ENCODE results near the gene PARD3B.

DNA sequence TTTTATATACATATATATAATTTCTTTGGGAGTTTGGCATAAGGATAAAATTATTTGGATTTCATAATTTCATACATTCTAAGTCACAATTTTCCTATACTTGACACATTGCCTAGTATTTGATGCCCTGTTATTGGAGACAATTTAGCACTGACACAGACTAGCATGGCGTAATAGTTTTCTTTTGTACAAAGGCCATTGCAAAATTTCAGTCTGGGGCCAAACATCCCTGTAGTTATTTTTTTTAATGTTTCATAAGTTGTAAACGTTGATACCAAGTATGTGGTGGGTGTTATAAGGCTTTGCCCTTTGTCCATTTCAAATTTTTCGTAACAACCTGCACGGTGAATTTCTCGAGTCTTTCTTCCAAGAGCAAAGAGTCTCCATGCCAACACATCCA is 1041.4 kb downstream of the PARD3B start:
- TF ChIP-seq, protein P1, sequence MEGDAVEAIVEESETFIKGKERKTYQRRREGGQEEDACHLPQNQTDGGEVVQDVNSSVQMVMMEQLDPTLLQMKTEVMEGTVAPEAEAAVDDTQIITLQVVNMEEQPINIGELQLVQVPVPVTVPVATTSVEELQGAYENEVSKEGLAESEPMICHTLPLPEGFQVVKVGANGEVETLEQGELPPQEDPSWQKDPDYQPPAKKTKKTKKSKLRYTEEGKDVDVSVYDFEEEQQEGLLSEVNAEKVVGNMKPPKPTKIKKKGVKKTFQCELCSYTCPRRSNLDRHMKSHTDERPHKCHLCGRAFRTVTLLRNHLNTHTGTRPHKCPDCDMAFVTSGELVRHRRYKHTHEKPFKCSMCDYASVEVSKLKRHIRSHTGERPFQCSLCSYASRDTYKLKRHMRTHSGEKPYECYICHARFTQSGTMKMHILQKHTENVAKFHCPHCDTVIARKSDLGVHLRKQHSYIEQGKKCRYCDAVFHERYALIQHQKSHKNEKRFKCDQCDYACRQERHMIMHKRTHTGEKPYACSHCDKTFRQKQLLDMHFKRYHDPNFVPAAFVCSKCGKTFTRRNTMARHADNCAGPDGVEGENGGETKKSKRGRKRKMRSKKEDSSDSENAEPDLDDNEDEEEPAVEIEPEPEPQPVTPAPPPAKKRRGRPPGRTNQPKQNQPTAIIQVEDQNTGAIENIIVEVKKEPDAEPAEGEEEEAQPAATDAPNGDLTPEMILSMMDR (conservative IDR thresholded peaks at IDR 0.05; ENCODE audit: low read depth, low read length) = no peak
- TF ChIP-seq RCOR1 (IDR thresholded peaks at IDR 0.05; ENCODE audit: insufficient replicate concordance, low read length) = no peak
- no peak for TF ChIP-seq RFX5 (IDR thresholded peaks at IDR 0.05; ENCODE audit: low read depth, low read length)
- no peak for TF ChIP-seq POLR2A (IDR thresholded peaks at IDR 0.05; ENCODE audit: low read depth, low read length)
- TF ChIP-seq MAZ (IDR thresholded peaks at IDR 0.05; ENCODE audit: borderline replicate concordance, low read depth, low read length) = no peak
- no peak for TF ChIP-seq SMC3 (IDR thresholded peaks at IDR 0.05; ENCODE audit: low read depth, low read length)
- TF ChIP-seq BHLHE40 (IDR thresholded peaks at IDR 0.05; ENCODE audit: low read depth, low read length) = no peak
- TF ChIP-seq CEBPB (IDR thresholded peaks at IDR 0.05; ENCODE audit: low read depth, low read length) = no peak
